ENCODE data around the gene FNIP2.

DNA sequence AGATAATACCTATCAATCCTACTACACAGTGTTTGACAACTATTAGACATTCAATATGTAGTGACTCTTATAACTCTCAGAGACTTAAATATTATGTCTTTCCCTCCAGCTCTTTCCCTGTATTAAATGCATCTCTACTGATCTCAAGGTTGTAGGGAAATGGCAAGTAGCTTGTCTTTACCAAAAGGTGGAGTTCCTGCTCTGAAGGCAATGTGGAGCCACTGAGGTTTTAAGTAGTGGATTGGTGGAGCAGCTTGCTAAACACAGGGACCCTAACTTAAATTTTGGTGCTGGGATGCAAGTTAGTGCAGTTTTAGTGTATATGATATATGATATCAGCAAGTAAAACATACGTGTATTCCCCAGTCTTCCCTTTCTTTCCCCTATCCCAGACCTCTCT is 13.1 kb downstream of the FNIP2 start:
- TF ChIP-seq CTCF (IDR thresholded peaks at IDR 0.05): no peak
- TF ChIP-seq POLR2AphosphoS5 (IDR thresholded peaks at IDR 0.05): no peak
- TF ChIP-seq EP300 (IDR thresholded peaks at IDR 0.05): no peak

Measured in upper lobe of left lung (tissue), 4 donors.